ENCODE results near the gene ARSA. TPM values are rescaled to one million over a fixed set of nuclear protein-coding genes. Genes with fewer than 3 reads are reported as not detected.

The ARSA gene
- total RNA-seq, 4 donors from 2014 or later, result 19.5 to 40.0 (median 21.0) TPM

GRCh38 chr22:50607659-50608020, 20.3 kb downstream of the ARSA start:
- WGBS, 2 donors (ENCODE audit: low coverage in 1 of 2), result 63 to 70% methylated on average over 4 of the region's 6 CpGs
- H3K9me3 ChIP-seq, result no peaks in the 10 kb centered on the region
- H3K36me3 ChIP-seq, result peaks cover 0 to 6% of the 10 kb centered on the region in 2 donors
- no peak for ATAC-seq
- H3K4me3 ChIP-seq, result no peak overlapping the region
- no peak for TF ChIP-seq POLR2AphosphoS5 (IDR thresholded peaks at IDR 0.05)
- TF ChIP-seq POLR2A (IDR thresholded peaks at IDR 0.05), result no peak
- TF ChIP-seq CTCF (IDR thresholded peaks at IDR 0.05), result no peak
- no peak for TF ChIP-seq EP300 (IDR thresholded peaks at IDR 0.05)
- H3K27me3 ChIP-seq, result peaks cover 91% of the 10 kb centered on the region
- peaks cover 0 to 7% (median 0%) of the 10 kb centered on the region in 3 donors for H3K4me1 ChIP-seq
- no peak overlapping the region for H3K27ac ChIP-seq

GRCh38 chr22:50606946-50607658, 20.9 kb downstream of the ARSA start:
- 79 to 80% methylated on average over 2 to 5 of the region's 18 CpGs for WGBS, 2 donors (ENCODE audit: low coverage in 1 of 2)
- peaks cover 0 to 6% of the 10 kb centered on the region in 2 donors for H3K36me3 ChIP-seq
- no peak for ATAC-seq
- H3K9me3 ChIP-seq, result no peaks in the 10 kb centered on the region
- H3K4me3 ChIP-seq, result no peak overlapping the region
- TF ChIP-seq CTCF (IDR thresholded peaks at IDR 0.05), result no peak
- TF ChIP-seq POLR2A (IDR thresholded peaks at IDR 0.05), result no peak
- TF ChIP-seq EP300 (IDR thresholded peaks at IDR 0.05), result no peak
- no peak for TF ChIP-seq POLR2AphosphoS5 (IDR thresholded peaks at IDR 0.05)
- peaks cover 0 to 7% (median 0%) of the 10 kb centered on the region in 3 donors for H3K4me1 ChIP-seq
- peaks cover 91% of the 10 kb centered on the region for H3K27me3 ChIP-seq
- H3K27ac ChIP-seq, result no peak overlapping the region

GRCh38 chr22:50606165-50606945, 21.6 kb downstream of the ARSA start:
- no peak overlapping the region for H3K4me3 ChIP-seq
- ATAC-seq, result no peak
- H3K4me1 ChIP-seq, result peaks cover 0 to 8% (median 0%) of the 10 kb centered on the region in 3 donors
- no peak overlapping the region for H3K27ac ChIP-seq
- H3K36me3 ChIP-seq, result peaks cover 0 to 6% of the 10 kb centered on the region in 2 donors
- TF ChIP-seq CTCF (IDR thresholded peaks at IDR 0.05) (no peak), POLR2A (IDR thresholded peaks at IDR 0.05) (no peak), POLR2AphosphoS5 (IDR thresholded peaks at IDR 0.05) (no peak), EP300 (IDR thresholded peaks at IDR 0.05) (no peak)
- peaks cover 95% of the 10 kb centered on the region for H3K27me3 ChIP-seq
- no peaks in the 10 kb centered on the region for H3K9me3 ChIP-seq
- 69 to 82% methylated on average over 2 of the region's 19 CpGs for WGBS, 2 donors (ENCODE audit: low coverage in 1 of 2)

GRCh38 chr22:50605613-50606074, 22.3 kb downstream of the ARSA start:
- peaks cover 0 to 15% (median 0%) of the 10 kb centered on the region in 3 donors for H3K4me1 ChIP-seq
- no peak overlapping the region for H3K27ac ChIP-seq
- no peak overlapping the region for H3K4me3 ChIP-seq
- no peaks in the 10 kb centered on the region for H3K9me3 ChIP-seq
- peaks cover 95% of the 10 kb centered on the region for H3K27me3 ChIP-seq
- no CpG with 5 or more reads among the region's 20 CpGs for WGBS, 2 donors (ENCODE audit: low coverage in 1 of 2)
- H3K36me3 ChIP-seq, result peaks cover 0 to 6% of the 10 kb centered on the region in 2 donors
- ATAC-seq, result no peak
- no peak for TF ChIP-seq EP300 (IDR thresholded peaks at IDR 0.05)
- no peak for TF ChIP-seq CTCF (IDR thresholded peaks at IDR 0.05)
- TF ChIP-seq POLR2A (IDR thresholded peaks at IDR 0.05), result no peak
- no peak for TF ChIP-seq POLR2AphosphoS5 (IDR thresholded peaks at IDR 0.05)

All from gastroesophageal sphincter (tissue), 4 donors.